Keratinocyte (primary cell): ENCODE results near the gene ACTN4. TPM values are rescaled to one million over a fixed set of nuclear protein-coding genes. Genes with fewer than 3 reads are reported as not detected.

Experiments
- DNase-seq: peaks from one replicate; pipeline ENCODE4 v3.0.0-alpha.2; 2011; ENCODE audit warnings: low read depth, missing footprints, low spot score
- FAIRE-seq: peaks from 2 replicates; lab custom pipeline; 2011; peaks lifted over from hg19 to GRCh38; lab: Jason Lieb, UNC
- H2AFZ ChIP-seq: 2 replicates; pipeline ENCODE4 v1.6.0; 2012; ENCODE audit warnings: low read length, control low read depth, inconsistent platforms; ENCODE audit not compliant: control insufficient read depth
- H3K27ac ChIP-seq: 2 replicates; pipeline ENCODE4 v1.5.1; 2011; ENCODE audit warnings: low read length; ENCODE audit not compliant: control insufficient read depth, insufficient read depth
- H3K27me3 ChIP-seq: 3 replicates; pipeline ENCODE4 v1.6.0; 2011; ENCODE audit warnings: low read length; ENCODE audit not compliant: control insufficient read depth, insufficient read depth; ENCODE audit errors: extremely low read depth
- H3K36me3 ChIP-seq, 2 experiments: 2 replicates in 1 of 2; 3 replicates in 1 of 2; pipeline ENCODE4 v1.5.1; 2011; ENCODE audit warnings: low read length in 2 of 2, mild to moderate bottlenecking in 1 of 2; ENCODE audit not compliant: control insufficient read depth in 2 of 2, insufficient read depth in 2 of 2; ENCODE audit errors: extremely low read depth in 1 of 2
- H3K4me1 ChIP-seq: 3 replicates; pipeline ENCODE4 v1.5.1; 2011; ENCODE audit warnings: low read length; ENCODE audit not compliant: control insufficient read depth, insufficient read depth; ENCODE audit errors: extremely low read depth
- H3K4me2 ChIP-seq: 3 replicates; pipeline ENCODE4 v1.6.0; 2011; ENCODE audit warnings: low read depth, low read length; ENCODE audit not compliant: control insufficient read depth, insufficient read depth; ENCODE audit errors: extremely low read depth
- H3K4me3 ChIP-seq, 3 experiments: fragments of 200-600 bp in 1 of 3; sonication (generic) in 1 of 3; 2 replicates in 2 of 3; 3 replicates in 1 of 3; pipeline ENCODE4 v1.5.1; 2011 to 2016; ENCODE audit warnings: low read length in 3 of 3, mild to moderate bottlenecking in 3 of 3, control low read depth in 2 of 3, inconsistent platforms in 1 of 3, low read depth in 1 of 3, mixed read lengths in 1 of 3, mixed run types in 1 of 3, moderate library complexity in 1 of 3; ENCODE audit not compliant: control insufficient read depth in 2 of 3, insufficient read depth in 2 of 3; ENCODE audit errors: extremely low read depth in 1 of 3
- H3K79me2 ChIP-seq: 2 replicates; pipeline ENCODE4 v1.6.0; 2012; ENCODE audit warnings: low read length; ENCODE audit not compliant: control insufficient read depth, insufficient read depth
- H3K9ac ChIP-seq: 3 replicates; pipeline ENCODE4 v1.6.0; 2011; ENCODE audit warnings: low read length; ENCODE audit not compliant: control insufficient read depth, insufficient read depth; ENCODE audit errors: extremely low read depth
- H3K9me1 ChIP-seq: 3 replicates; pipeline ENCODE4 v1.6.0; 2011; ENCODE audit warnings: low read length; ENCODE audit not compliant: control insufficient read depth, insufficient read depth; ENCODE audit errors: extremely low read depth
- H3K9me3 ChIP-seq: 2 replicates; pipeline ENCODE4 v1.5.1; 2012; ENCODE audit warnings: low read depth, low read length; ENCODE audit not compliant: control insufficient read depth
- H4K20me1 ChIP-seq: 3 replicates; pipeline ENCODE4 v1.6.0; 2011; ENCODE audit warnings: low read length; ENCODE audit not compliant: control insufficient read depth, insufficient read depth; ENCODE audit errors: extremely low read depth
- EZH2 ChIP-seq: IDR thresholded peaks from one replicate; pipeline ENCODE4 v1.6.1; 2012; ENCODE audit warnings: inconsistent platforms, mild to moderate bottlenecking, low read length, moderate library complexity
- dilution Hi-C: fragments of 300-500 bp; cut with MboI; formaldehyde crosslinking; loops from one replicate; pipeline ENCODE4 v1.7.0; 2020; ENCODE audit warnings: low sequenced_read_pairs; ENCODE audit not compliant: extremely low pct_ligation_motif_present
- polyA plus RNA-seq, 5 experiments: library from polyadenylated mRNA; depleted of rRNA in 3 of 5; stranded (reverse) in 3 of 5; stranded (forward) in 1 of 5; unstranded in 1 of 5; fragments of >200 nt; gene quantifications; 1 replicate in 1 of 5; 2 replicates in 3 of 5; 3 replicates in 1 of 5; pipeline versions ENCODE4 v1.2.1 to v1.2.3, GENCODE V29; 2011 to 2012; ENCODE audit warnings: missing spikeins in 2 of 5, low read depth in 1 of 5, low replicate concordance in 1 of 5
- TF ChIP-seq, protein P1 (sequence below), 3 experiments: IDR thresholded peaks in 1 of 3; conservative IDR thresholded peaks in 1 of 3; optimal IDR thresholded peaks in 1 of 3; 2 replicates in 2 of 3; 3 replicates in 1 of 3; pipeline versions ENCODE3 to v1.5.1; 2011; ENCODE audit warnings: low read length in 3 of 3, mild to moderate bottlenecking in 3 of 3, moderate library complexity in 2 of 3, control low read depth in 1 of 3, inconsistent platforms in 1 of 3; ENCODE audit not compliant: insufficient read depth in 2 of 3; ENCODE audit errors: extremely low read depth in 1 of 3

The ACTN4 gene
- polyA plus RNA-seq, 1 donor (not counting 4 experiments of a cell fraction or from before 2014, with no cell fraction given), result 463 TPM

DNA sequence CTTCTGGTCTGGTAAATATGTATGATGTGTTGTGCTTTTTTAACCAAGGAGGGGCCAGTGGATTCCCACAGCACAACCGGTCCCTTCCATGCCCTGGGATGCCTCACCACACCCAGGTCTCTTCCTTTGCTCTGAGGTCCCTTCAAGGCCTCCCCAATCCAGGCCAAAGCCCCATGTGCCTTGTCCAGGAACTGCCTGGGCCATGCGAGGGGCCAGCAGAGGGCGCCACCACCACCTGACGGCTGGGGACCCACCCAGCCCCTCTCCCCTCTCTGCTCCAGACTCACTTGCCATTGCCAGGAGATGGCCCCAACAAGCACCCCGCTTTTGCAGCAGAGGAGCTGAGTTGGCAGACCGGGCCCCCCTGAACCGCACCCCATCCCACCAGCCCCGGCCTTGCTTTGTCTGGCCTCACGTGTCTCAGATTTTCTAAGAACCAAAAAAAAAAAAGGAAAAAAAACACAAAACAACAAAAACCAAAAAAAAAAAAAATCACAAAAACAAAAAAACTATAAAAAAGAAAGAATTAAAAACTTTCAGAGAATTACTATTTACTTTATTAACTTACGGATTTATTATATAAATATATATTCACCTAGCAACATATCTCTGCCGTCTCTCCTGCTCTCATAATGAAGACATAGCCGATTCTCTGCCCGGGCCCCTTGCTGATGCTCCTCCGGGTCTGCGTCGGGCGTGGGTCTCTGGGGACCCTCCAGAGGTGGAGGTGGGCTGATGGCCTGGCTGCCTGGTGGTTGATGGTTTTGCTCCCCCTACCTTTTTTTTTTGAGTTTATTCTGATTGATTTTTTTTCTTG lies 82.4 kb downstream of the ACTN4 start:
- H3K4me2 ChIP-seq, result no peak overlapping the region
- no peaks in the 10 kb centered on the region for H3K9me3 ChIP-seq
- FAIRE-seq, result no peak
- peaks cover 36 to 52% of the 10 kb centered on the region in 2 experiments for H3K36me3 ChIP-seq
- TF ChIP-seq EZH2, result no peak
- TF ChIP-seq, protein P1, sequence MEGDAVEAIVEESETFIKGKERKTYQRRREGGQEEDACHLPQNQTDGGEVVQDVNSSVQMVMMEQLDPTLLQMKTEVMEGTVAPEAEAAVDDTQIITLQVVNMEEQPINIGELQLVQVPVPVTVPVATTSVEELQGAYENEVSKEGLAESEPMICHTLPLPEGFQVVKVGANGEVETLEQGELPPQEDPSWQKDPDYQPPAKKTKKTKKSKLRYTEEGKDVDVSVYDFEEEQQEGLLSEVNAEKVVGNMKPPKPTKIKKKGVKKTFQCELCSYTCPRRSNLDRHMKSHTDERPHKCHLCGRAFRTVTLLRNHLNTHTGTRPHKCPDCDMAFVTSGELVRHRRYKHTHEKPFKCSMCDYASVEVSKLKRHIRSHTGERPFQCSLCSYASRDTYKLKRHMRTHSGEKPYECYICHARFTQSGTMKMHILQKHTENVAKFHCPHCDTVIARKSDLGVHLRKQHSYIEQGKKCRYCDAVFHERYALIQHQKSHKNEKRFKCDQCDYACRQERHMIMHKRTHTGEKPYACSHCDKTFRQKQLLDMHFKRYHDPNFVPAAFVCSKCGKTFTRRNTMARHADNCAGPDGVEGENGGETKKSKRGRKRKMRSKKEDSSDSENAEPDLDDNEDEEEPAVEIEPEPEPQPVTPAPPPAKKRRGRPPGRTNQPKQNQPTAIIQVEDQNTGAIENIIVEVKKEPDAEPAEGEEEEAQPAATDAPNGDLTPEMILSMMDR (optimal IDR thresholded peaks at IDR 0.05 in 1 of 3, IDR thresholded peaks at IDR 0.05 in 1 of 3, conservative IDR thresholded peaks at IDR 0.05 in 1 of 3; ENCODE audit: extremely low read depth in 1 of 3, insufficient read depth in 2 of 3, low read length in 3 of 3), result peak; percentile 51 to 86 (median 60)
- H3K79me2 ChIP-seq, result peaks cover 2% of the 10 kb centered on the region
- no peak overlapping the region for H3K4me3 ChIP-seq
- H3K9ac ChIP-seq, result no peak overlapping the region
- H3K27ac ChIP-seq, result no peak overlapping the region
- H3K27me3 ChIP-seq, result no peaks in the 10 kb centered on the region
- H3K4me1 ChIP-seq, result peaks cover 17% of the 10 kb centered on the region
- no peaks in the 10 kb centered on the region for H4K20me1 ChIP-seq
- H2AFZ ChIP-seq, result no peak overlapping the region
- H3K9me1 ChIP-seq, result peaks cover 3% of the 10 kb centered on the region
- dilution Hi-C loops, result no loop called here
- DNase-seq, result no peak

DNA sequence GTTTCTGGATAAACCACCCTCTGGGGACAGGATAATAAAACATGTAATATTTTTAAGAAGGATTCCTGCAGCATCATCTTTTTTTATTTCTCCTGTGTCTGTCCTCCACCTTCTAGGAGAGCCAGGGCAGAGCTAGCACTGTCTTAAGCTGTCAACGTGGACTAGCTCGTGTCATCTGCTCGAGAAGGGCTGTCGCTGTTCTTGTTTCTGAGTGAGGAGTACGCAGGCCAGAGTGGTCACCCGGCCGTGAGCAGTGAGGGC lies 83.0 kb downstream of the ACTN4 start:
- H3K9me1 ChIP-seq, result peaks cover 3% of the 10 kb centered on the region
- no peak overlapping the region for H3K27ac ChIP-seq
- no peaks in the 10 kb centered on the region for H4K20me1 ChIP-seq
- H3K36me3 ChIP-seq, result peaks cover 31 to 46% of the 10 kb centered on the region in 2 experiments
- H3K27me3 ChIP-seq, result no peaks in the 10 kb centered on the region
- no peak overlapping the region for H3K9ac ChIP-seq
- H3K79me2 ChIP-seq, result peaks cover 2% of the 10 kb centered on the region
- dilution Hi-C loops, result no loop called here
- DNase-seq, result no peak
- H3K4me2 ChIP-seq, result no peak overlapping the region
- H3K4me1 ChIP-seq, result peaks cover 20% of the 10 kb centered on the region
- no peak for FAIRE-seq
- H3K4me3 ChIP-seq, result no peak overlapping the region
- no peak overlapping the region for H2AFZ ChIP-seq
- TF ChIP-seq, protein P1 (optimal IDR thresholded peaks at IDR 0.05 in 1 of 3, IDR thresholded peaks at IDR 0.05 in 1 of 3, conservative IDR thresholded peaks at IDR 0.05 in 1 of 3; ENCODE audit: extremely low read depth in 1 of 3, insufficient read depth in 2 of 3, low read length in 3 of 3), result no peak
- no peak for TF ChIP-seq EZH2
- no peaks in the 10 kb centered on the region for H3K9me3 ChIP-seq
